ENCODE data around the gene ALOX5. TPM values are rescaled to one million over a fixed set of nuclear protein-coding genes. Genes with fewer than 3 reads are reported as not detected.
"Not testable (repeated sequence)": the region's sequence is repeated elsewhere in the genome, so short reads cannot be mapped to it uniquely, and the experiment has no call there.

The ALOX5 gene
- under 1 TPM; 0.62 to 0.96 TPM for total RNA-seq

DNA sequence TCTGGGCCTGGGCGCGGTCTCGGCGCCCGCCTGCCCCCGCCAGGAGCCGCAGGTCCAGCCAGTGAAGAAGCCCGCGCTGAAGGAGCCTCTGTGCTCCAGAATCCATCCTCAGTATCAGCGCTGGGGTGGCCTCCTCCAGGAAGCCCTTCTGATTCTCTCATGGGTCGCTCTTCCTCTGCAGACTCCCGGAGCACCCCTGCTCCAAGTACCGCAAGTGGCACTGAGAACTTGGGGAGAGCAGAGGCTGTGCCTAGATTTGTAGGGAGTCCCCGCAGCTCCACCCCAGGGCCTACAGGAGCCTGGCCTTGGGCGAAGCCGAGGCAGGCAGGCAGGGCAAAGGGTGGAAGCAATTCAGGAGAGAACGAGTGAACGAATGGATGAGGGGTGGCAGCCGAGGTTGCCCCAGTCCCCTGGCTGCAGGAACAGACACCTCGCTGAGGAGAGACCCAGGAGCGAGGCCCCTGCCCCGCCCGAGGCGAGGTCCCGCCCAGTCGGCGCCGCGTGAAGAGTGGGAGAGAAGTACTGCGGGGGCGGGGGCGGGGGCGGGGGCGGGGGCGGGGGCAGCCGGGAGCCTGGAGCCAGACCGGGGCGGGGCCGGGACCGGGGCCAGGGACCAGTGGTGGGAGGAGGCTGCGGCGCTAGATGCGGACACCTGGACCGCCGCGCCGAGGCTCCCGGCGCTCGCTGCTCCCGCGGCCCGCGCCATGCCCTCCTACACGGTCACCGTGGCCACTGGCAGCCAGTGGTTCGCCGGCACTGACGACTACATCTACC lies at the start of gene ALOX5:
ALOX5 (plus strand) TSS at position 641 of the 774 bp plus-strand sequence; CDS start at position 705, 64 bp downstream.
- H3K27me3 Mint-ChIP-seq: peaks cover 56% of the 10 kb centered on the region

GRCh38 chr10:45325116-45325515 lies 48.9 kb upstream of the ALOX5 start:
- peaks cover 4% of the 10 kb centered on the region for H3K27me3 Mint-ChIP-seq
- no peak overlapping the region for H3K27ac Mint-ChIP-seq
- no peak overlapping the region for H3K4me3 Mint-ChIP-seq
- DNase-seq: no peak
- H3K36me3 Mint-ChIP-seq: no peaks in the 10 kb centered on the region
- no peaks in the 10 kb centered on the region for H3K4me1 Mint-ChIP-seq
- peaks cover 4% of the 10 kb centered on the region for H3K9me3 Mint-ChIP-seq

More for the DNA sequence above, at the start of gene ALOX5:
- peak within 1 kb of the TSS; percentile 79 for H3K4me3 Mint-ChIP-seq
- peak; percentile 20 for DNase-seq
- no peak within 1 kb of the TSS for H3K27ac Mint-ChIP-seq
- no peaks in the 10 kb centered on the region for H3K9me3 Mint-ChIP-seq
- peaks cover 18% of the 10 kb centered on the region for H3K4me1 Mint-ChIP-seq
- H3K36me3 Mint-ChIP-seq: no peaks in the 10 kb centered on the region

DNA sequence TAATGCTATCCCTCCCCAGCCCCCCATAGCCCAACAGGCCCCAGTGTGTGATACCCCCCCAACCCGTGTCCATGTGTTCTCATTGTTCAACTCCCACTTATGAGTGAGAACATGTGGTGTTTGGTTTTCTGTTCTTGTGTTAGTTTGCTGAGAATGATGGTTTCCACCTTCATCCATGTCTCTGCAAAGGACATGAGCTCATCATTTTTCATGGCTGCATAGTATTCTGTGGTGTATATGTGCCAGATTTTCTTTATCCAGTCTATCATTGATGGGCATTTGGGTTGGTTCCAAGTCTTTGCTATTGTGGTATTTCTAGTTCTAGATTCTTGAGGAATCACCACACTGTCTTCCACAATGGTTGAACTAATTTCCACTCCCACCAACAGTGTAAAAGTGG lies 47.2 kb upstream of the ALOX5 start:
- not testable (repeated sequence) for H3K4me1 Mint-ChIP-seq, H3K9me3 Mint-ChIP-seq, DNase-seq, H3K4me3 Mint-ChIP-seq, H3K27ac Mint-ChIP-seq, H3K36me3 Mint-ChIP-seq
- peaks cover 15% of the 10 kb centered on the region for H3K27me3 Mint-ChIP-seq

- H3K27me3 Mint-ChIP-seq: peaks cover 13% of the 10 kb centered on the region
- not testable (repeated sequence) for H3K4me3 Mint-ChIP-seq, H3K27ac Mint-ChIP-seq, H3K36me3 Mint-ChIP-seq, DNase-seq, H3K9me3 Mint-ChIP-seq, H3K4me1 Mint-ChIP-seq
Observed at GRCh38 chr10:45331824-45332223, 42.2 kb upstream of the ALOX5 start.

DNA sequence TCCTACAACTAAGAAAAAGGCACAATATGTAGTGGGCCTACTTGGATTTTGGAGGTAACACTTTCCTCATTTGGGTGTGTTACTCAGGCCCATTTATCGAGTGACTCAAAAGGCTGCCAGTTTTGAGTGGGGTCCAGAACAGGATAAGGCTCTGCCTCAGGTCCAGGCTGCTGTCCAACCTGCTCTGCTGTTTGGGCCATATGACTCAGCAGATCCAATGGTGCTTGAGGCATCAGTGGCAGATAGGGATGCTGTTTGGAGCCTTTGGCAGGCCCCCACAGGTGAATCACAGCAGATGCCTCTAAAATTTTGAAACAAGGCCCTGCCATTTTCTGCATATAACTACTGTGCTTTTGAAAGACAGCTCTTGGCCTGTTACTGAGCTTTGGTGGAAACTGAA lies 34.1 kb upstream of the ALOX5 start:
- Mint-ChIP-seq H3K4me1 (no peaks in the 10 kb centered on the region), H3K36me3 (peaks cover 2% of the 10 kb centered on the region), H3K27ac (no peak overlapping the region), H3K4me3 (no peak overlapping the region), H3K9me3 (peaks cover 4% of the 10 kb centered on the region), H3K27me3 (no peaks in the 10 kb centered on the region)
- DNase-seq: no peak

- H3K4me3 Mint-ChIP-seq, DNase-seq, H3K9me3 Mint-ChIP-seq, H3K36me3 Mint-ChIP-seq, H3K27me3 Mint-ChIP-seq, H3K27ac Mint-ChIP-seq, H3K4me1 Mint-ChIP-seq: not testable (repeated sequence)
Observed at GRCh38 chr10:45340420-45340819, 33.6 kb upstream of the ALOX5 start.

GRCh38 chr10:45346652-45347335 lies 27.2 kb upstream of the ALOX5 start:
- H3K36me3 Mint-ChIP-seq, H3K4me3 Mint-ChIP-seq, H3K27me3 Mint-ChIP-seq, DNase-seq, H3K4me1 Mint-ChIP-seq, H3K27ac Mint-ChIP-seq, H3K9me3 Mint-ChIP-seq: not testable (repeated sequence)

GRCh38 chr10:45347464-45347863 lies 26.6 kb upstream of the ALOX5 start:
- not testable (repeated sequence) for H3K27me3 Mint-ChIP-seq, H3K9me3 Mint-ChIP-seq, H3K27ac Mint-ChIP-seq, DNase-seq, H3K36me3 Mint-ChIP-seq, H3K4me1 Mint-ChIP-seq, H3K4me3 Mint-ChIP-seq

- H3K4me3 Mint-ChIP-seq, H3K9me3 Mint-ChIP-seq, H3K4me1 Mint-ChIP-seq, DNase-seq, H3K27ac Mint-ChIP-seq, H3K27me3 Mint-ChIP-seq, H3K36me3 Mint-ChIP-seq: not testable (repeated sequence)
Observed at GRCh38 chr10:45348196-45348765, 25.7 kb upstream of the ALOX5 start.

GRCh38 chr10:45353186-45353585 lies 20.8 kb upstream of the ALOX5 start:
- H3K4me1 Mint-ChIP-seq: peaks cover 14% of the 10 kb centered on the region
- peaks cover 2% of the 10 kb centered on the region for H3K36me3 Mint-ChIP-seq
- no peak for DNase-seq
- H3K9me3 Mint-ChIP-seq: peaks cover 3% of the 10 kb centered on the region
- H3K27me3 Mint-ChIP-seq: no peaks in the 10 kb centered on the region
- no peak overlapping the region for H3K27ac Mint-ChIP-seq
- H3K4me3 Mint-ChIP-seq: no peak overlapping the region

GRCh38 chr10:45354261-45354660 lies 19.8 kb upstream of the ALOX5 start:
- no peak for DNase-seq
- H3K27me3 Mint-ChIP-seq: no peaks in the 10 kb centered on the region
- H3K27ac Mint-ChIP-seq: no peak overlapping the region
- H3K9me3 Mint-ChIP-seq: no peaks in the 10 kb centered on the region
- H3K4me3 Mint-ChIP-seq: no peak overlapping the region
- H3K36me3 Mint-ChIP-seq: no peaks in the 10 kb centered on the region
- H3K4me1 Mint-ChIP-seq: peaks cover 14% of the 10 kb centered on the region

DNA sequence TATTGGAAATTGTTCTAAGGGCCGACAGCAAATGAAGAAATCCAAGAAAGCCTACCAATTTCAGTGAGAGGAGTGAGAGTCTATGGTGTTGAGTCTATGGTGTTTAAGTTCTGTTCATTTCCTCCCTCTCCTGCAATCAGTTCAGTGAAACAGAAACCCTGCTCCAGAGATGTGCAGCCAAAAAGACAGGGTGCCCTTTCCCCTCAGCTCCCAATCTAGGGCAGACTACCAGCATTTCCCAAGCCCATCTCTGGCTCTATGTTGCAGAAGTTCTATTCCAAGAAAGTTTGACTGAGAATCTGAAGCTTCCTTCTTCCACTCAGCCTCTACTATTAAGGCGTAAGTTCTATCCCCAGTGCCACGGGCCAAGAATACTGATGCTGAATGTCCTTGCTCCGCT lies 18.5 kb upstream of the ALOX5 start:
- Mint-ChIP-seq H3K27me3 (no peaks in the 10 kb centered on the region), H3K27ac (no peak overlapping the region), H3K36me3 (no peaks in the 10 kb centered on the region), H3K9me3 (no peaks in the 10 kb centered on the region), H3K4me1 (peaks cover 14% of the 10 kb centered on the region), H3K4me3 (no peak overlapping the region)
- DNase-seq: no peak

GRCh38 chr10:45358961-45359360 lies 15.1 kb upstream of the ALOX5 start:
- not testable (repeated sequence) for H3K9me3 Mint-ChIP-seq, H3K27ac Mint-ChIP-seq, DNase-seq, H3K4me1 Mint-ChIP-seq, H3K36me3 Mint-ChIP-seq, H3K4me3 Mint-ChIP-seq, H3K27me3 Mint-ChIP-seq

DNA sequence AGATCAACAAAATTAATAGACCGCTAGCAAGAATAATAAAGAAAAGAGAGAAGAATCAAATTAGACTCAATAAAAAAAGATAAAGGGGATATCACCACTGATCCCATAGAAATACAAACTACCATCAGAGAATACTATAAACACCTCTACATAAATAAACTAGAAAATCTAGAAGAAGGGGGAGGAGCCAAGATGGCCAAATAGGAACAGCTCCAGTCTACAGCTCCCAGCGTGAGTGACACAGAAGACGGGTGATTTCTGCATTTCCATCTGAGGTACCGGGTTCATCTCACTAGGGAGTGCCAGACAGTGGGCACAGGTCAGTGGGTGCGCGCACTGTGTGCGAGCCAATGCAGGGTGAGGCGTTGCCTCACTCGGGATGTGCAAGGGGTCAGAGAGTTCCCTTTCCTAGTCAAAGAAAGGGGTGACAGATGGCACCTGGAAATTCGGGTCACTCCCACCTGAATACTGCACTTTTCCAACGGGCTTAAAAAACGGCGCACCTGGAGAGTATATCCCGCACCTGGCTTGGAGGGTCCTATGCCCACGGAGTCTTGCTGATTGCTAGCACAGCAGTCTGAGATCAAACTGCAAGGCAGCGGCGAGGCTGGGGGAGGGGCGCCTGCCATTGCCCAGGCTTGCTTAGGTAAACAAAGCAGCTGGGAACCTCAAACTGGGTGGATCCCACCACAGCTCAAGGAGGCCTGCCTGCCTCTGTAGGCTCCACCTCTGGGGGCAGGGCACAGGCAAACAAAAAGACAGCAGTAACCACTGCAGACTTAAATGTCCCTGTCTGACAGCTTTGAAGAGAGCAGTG lies 11.8 kb upstream of the ALOX5 start:
- not testable (repeated sequence) for H3K27me3 Mint-ChIP-seq, H3K4me3 Mint-ChIP-seq, H3K36me3 Mint-ChIP-seq, H3K27ac Mint-ChIP-seq, DNase-seq, H3K4me1 Mint-ChIP-seq, H3K9me3 Mint-ChIP-seq

GRCh38 chr10:45367643-45368042 lies 6.4 kb upstream of the ALOX5 start:
- not testable (repeated sequence) for H3K36me3 Mint-ChIP-seq, H3K9me3 Mint-ChIP-seq, H3K4me3 Mint-ChIP-seq, H3K4me1 Mint-ChIP-seq, DNase-seq, H3K27ac Mint-ChIP-seq
- H3K27me3 Mint-ChIP-seq: peaks cover 47% of the 10 kb centered on the region
